ENCODE data around the gene ACOX3.
"Not testable (repeated sequence)": the region's sequence is repeated elsewhere in the genome, so short reads cannot be mapped to it uniquely, and the experiment has no call there.

Gene ACOX3

GRCh38 chr4:8440492-8441311 is at the start of gene ACOX3, which contains the start of gene TRMT44:
ACOX3 (minus strand) TSS chr4:8440723; CDS start chr4:8416521, 24,202 bp downstream.
TRMT44 (plus strand) TSS chr4:8440777; CDS start chr4:8440823, 46 bp downstream.
- DNase-seq (ENCODE audit: low read depth) = peak; percentile 76
- peak within 1 kb of the TSS; percentile 99 for H3K4me3 ChIP-seq (ENCODE audit: low read depth, low read length)

DNA sequence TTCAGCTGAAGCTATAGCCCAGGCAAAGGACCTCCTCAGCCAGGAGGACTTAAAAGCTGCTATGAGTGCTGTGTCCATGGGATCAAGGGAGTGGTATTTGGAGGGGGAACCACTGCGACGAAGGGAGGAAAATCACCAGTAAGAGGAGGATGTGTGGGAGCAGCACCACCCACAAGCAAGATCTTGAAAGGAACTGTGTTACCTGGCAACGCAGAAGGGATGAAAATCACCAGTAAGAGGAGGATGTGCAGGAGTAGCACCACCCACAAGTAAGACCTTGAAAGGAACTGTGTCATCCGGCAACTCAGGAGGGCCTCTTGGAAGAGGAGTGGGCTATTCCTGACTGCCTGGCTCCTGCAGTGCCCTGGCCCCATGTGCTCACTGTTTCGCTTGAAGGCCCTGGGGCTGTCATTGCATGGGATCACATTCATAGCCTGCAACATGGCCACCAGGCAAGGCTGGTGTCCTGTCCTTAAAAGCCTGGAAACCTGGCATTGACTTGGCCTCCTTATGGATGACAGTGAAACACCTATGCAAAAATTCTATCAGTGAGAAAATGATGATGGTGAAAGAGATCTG is 48.4 kb upstream of the ACOX3 start:
- no peak overlapping the region for H3K4me3 ChIP-seq (ENCODE audit: low read depth, low read length)
- no peak for DNase-seq (ENCODE audit: low read depth)

GRCh38 chr4:8486643-8487042 is 46.1 kb upstream of the ACOX3 start:
- not testable (repeated sequence) for DNase-seq (ENCODE audit: low read depth)

GRCh38 chr4:8480221-8480620 is 39.7 kb upstream of the ACOX3 start:
- DNase-seq (ENCODE audit: low read depth) = no peak
- no peak overlapping the region for H3K4me3 ChIP-seq (ENCODE audit: low read depth, low read length)

More at GRCh38 chr4:8486643-8487042, 46.1 kb upstream of the ACOX3 start:
- not testable (repeated sequence) for H3K4me3 ChIP-seq (ENCODE audit: low read depth, low read length)

- DNase-seq (ENCODE audit: low read depth) = peak; percentile 26
These were observed 38.5 kb upstream of the ACOX3 start for GRCh38 chr4:8478801-8479744.

GRCh38 chr4:8478371-8478770 is 37.8 kb upstream of the ACOX3 start:
- no peak for DNase-seq (ENCODE audit: low read depth)
- no peak overlapping the region for H3K4me3 ChIP-seq (ENCODE audit: low read depth, low read length)

More at GRCh38 chr4:8478801-8479744, 38.5 kb upstream of the ACOX3 start:
- no peak overlapping the region for H3K4me3 ChIP-seq (ENCODE audit: low read depth, low read length)

DNA sequence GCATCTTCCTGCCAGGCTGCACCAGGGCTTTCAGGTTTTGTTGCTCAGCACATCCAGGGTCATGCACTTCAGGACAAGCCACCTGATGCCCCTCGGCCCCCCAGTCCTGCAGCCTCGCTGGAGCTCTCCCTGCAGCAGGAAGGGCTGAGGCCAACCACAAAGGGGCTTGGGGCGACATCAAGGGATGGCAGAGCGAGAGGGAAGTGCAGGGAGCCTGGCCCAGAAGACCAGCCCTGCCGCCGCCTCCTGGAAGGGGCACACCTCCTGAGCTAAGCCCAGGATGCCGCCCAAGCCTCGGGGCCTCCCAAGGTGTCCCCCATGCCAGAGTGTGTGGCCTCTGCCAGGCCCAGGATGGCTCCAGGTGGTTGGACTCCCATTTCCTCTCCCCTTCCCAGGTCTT is 37.2 kb upstream of the ACOX3 start:
- no peak overlapping the region for H3K4me3 ChIP-seq (ENCODE audit: low read depth, low read length)
- no peak for DNase-seq (ENCODE audit: low read depth)

- H3K4me3 ChIP-seq (ENCODE audit: low read depth, low read length) = no peak overlapping the region
- DNase-seq (ENCODE audit: low read depth) = no peak
These were observed 36.6 kb upstream of the ACOX3 start for GRCh38 chr4:8477095-8477635.

DNA sequence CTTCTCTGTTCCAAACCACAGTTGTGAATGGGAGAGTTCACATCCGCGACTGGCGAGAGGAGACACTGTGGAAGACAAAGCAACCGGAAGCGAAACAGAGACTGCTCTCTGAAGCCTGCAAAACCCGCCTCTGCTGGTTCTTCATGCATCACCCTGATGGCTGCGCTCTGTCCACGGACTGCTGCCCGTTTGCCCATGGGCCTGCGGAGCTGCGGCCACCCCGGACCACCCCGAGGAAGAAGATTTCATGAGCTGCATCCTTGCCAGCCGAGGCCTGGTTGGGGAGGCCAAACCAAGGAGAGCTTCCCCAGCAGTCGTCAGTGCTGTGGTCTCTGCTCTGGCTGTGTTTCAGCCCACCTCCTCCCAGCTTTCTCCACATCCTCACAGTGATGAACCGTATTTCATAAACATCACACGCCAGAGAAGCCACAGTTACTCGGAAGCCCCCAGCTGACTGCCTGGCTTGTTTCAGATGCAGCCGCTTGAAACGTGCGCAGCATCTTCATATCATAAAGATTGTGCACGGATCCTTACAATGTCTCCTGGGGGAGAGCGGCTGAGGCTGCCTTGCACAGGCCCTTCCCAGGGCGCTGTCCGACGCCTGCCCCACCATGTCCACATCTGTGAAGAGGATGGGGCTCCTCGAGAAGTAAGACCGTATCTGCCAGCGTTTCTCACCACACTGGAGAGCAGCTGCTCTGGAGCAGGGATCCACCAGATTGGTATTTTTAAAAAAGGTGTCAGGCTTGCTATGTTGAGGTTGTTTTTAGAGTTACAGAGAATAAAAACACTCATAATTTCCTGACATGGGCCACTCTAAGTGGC is 35.4 kb upstream of the ACOX3 start:
- DNase-seq (ENCODE audit: low read depth) = no peak
- no peak overlapping the region for H3K4me3 ChIP-seq (ENCODE audit: low read depth, low read length)

- H3K4me3 ChIP-seq (ENCODE audit: low read depth, low read length) = no peak overlapping the region
- no peak for DNase-seq (ENCODE audit: low read depth)
These were observed 34.3 kb upstream of the ACOX3 start for GRCh38 chr4:8474856-8475255.

GRCh38 chr4:8473920-8474590 is 33.5 kb upstream of the ACOX3 start:
- DNase-seq (ENCODE audit: low read depth) = no peak
- no peak overlapping the region for H3K4me3 ChIP-seq (ENCODE audit: low read depth, low read length)

DNA sequence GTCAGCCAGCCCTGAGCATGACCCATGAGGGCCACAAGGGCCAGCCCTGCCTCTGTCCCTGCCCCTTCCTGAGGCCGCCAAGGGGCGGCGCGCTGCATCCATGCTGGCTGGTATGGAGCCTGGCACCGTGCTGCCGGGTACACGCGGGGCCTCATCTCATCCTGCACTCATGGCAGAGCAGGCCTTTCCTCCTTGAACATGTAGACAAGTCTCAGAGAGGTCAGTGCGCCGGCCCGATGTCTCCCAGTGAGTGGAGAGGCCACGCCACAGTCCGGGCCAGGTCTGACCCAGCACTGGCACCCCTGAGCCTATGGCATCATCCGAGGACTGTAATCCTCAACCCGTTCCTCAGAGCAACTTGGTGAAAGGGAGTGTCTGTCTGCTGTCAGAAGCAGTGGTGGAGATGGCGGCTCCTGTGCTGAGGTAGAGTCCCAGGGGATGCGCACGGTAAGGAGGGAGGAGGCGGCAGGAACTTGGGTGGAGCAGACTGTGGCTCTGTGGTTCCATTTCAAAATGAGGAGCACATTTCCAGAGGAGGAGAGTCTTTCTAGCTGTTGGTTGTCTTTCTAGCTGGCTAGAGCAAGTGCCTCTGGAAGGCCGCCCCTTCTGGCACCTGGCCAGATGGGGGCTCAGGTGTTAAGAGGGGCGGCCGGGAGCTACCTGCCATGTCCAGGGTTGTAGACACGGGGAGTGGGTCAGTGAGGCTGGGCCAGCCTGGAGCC is 32.8 kb upstream of the ACOX3 start:
- DNase-seq (ENCODE audit: low read depth) = no peak

GRCh38 chr4:8472689-8473197 is 32.2 kb upstream of the ACOX3 start:
- peak; percentile 86 for DNase-seq (ENCODE audit: low read depth)
- H3K4me3 ChIP-seq (ENCODE audit: low read depth, low read length) = no peak overlapping the region

More for the DNA sequence above, 32.8 kb upstream of the ACOX3 start:
- no peak overlapping the region for H3K4me3 ChIP-seq (ENCODE audit: low read depth, low read length)

DNA sequence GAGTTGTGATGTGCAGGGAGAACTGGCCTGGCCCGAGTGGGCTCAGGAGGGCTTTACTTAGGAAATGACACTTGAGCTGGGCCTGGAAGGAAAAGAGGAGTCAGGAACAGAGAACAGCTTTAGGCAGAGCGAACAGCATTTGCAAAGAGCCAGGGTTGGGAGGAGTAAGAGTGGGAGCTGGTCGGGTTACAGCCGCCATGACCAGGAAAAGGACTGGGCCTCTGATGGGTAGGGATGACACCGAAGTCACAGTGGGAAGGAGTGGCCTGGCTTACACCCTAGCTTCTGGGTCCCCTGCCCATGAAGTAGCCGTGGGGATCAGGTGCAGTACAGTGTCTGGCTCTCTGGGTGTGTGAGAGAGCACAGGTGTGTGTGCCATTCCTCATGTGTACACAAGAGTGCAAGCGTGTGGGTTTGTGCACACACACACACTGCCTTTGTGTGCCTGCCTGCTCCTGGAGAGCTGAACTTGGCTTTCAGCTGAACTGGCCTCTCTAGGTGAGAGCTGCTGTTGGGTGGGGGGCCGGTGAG is 31.7 kb upstream of the ACOX3 start:
- no peak for DNase-seq (ENCODE audit: low read depth)
- H3K4me3 ChIP-seq (ENCODE audit: low read depth, low read length) = no peak overlapping the region

DNA sequence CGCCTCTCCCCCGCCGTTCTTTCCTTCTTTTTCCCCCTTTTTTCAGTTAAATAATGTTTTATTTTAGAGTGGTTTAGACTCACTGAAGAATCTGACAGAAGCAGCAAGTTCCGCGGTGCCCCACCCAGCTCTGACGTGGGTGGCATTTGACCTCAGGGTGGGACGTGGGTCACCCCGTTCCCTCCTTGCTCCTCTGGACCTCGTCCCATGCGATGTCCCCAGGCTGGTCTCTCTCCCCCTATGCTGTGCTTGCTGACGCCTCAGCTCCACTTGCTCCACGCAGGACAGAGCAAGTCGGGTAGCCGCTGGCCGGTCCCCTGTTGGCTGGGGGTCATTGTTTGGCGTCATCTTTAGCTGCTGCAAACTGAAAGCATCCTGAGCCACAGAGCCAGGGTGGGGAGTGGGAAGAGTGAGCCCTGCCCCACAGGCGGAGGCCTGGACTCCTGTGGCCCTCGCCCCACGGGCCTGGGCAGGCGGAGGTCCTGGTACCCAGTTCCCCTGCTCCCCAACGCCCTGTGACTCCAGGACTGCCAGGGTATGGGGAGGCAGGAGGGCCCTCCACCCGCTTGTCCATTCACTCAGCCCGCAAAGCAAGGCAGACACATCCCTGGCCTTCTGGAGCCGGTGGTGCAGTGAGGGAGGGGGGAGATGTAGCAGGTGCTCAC is 30.8 kb upstream of the ACOX3 start:
- DNase-seq (ENCODE audit: low read depth) = no peak
- H3K4me3 ChIP-seq (ENCODE audit: low read depth, low read length) = no peak overlapping the region

DNA sequence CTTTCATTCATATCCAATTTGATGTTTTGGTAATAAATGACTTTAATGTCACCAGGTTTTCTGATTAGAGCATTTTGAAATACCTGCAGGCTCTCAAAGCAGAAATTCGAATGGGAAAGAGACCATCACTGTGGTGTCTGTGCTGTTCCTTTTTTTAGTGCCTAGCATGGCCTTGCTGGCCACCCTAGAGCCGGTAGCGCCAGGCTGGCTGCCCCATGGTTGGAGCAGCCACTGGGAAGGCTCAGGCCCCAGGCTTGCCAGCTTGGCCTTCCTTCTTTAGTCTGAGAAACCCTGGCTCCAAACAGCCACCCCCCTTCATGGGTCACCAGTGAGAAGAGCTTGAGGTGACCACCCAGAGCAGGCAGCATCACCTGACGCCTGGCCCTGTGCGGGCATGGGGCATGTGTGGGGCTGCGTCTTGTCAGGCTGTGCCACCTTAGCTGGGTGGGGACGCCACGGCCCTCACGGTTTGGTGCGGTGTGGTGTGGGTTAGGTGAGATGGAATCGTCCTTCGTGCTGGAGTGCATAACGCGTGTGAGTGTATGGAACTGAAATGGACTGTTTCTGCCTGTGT is 30.0 kb upstream of the ACOX3 start:
- DNase-seq (ENCODE audit: low read depth) = no peak

More for the DNA sequence above, 30.0 kb upstream of the ACOX3 start:
- no peak overlapping the region for H3K4me3 ChIP-seq (ENCODE audit: low read depth, low read length)

All from skeletal muscle cell (primary cell).